ACHN (cell line): ENCODE results near the gene MAPRE3.
A peak's percentile ranks its signal among the peaks of the same experiment; 100 is the strongest.
"Not testable (repeated sequence)": the region's sequence is repeated elsewhere in the genome, so short reads cannot be mapped to it uniquely, and the experiment has no call there.

ENCODE experiments used
- DNase-seq: peaks from one replicate; pipeline ENCODE4 v3.0.0-alpha.2; 2015
- in situ Hi-C: cut with HindIII; loops from 2 replicates; pipeline ENCODE4 v1.10.0; 2017; ENCODE audit warnings: low sequenced_read_pairs, low pct_ligation_motif_present, low pct_unique_long_range_greater_than_20kb

MAPRE3 gene

GRCh38 chr2:26970244-26970927, at the start of gene MAPRE3:
Gene MAPRE3, plus strand, starts transcription at chr2:26970637. Its CDS starts 51,582 bp downstream, at chr2:27022219.
- in situ Hi-C loops, result no loop called here
- peak; percentile 71 for DNase-seq

- in situ Hi-C loops, result no loop called here
Observed at GRCh38 chr2:26921323-26921722, 49.1 kb upstream of the MAPRE3 start.

GRCh38 chr2:26922405-26923188, 47.8 kb upstream of the MAPRE3 start:
- in situ Hi-C loops, result no loop called here
- peak; percentile 80 for DNase-seq

More at GRCh38 chr2:26921323-26921722, 49.1 kb upstream of the MAPRE3 start:
- DNase-seq, result no peak

- in situ Hi-C loops, DNase-seq: not testable (repeated sequence)
Observed at GRCh38 chr2:26923189-26923466, 47.3 kb upstream of the MAPRE3 start.

- in situ Hi-C loops, result no loop called here
Observed at GRCh38 chr2:26924731-26925099, 45.7 kb upstream of the MAPRE3 start.

DNA sequence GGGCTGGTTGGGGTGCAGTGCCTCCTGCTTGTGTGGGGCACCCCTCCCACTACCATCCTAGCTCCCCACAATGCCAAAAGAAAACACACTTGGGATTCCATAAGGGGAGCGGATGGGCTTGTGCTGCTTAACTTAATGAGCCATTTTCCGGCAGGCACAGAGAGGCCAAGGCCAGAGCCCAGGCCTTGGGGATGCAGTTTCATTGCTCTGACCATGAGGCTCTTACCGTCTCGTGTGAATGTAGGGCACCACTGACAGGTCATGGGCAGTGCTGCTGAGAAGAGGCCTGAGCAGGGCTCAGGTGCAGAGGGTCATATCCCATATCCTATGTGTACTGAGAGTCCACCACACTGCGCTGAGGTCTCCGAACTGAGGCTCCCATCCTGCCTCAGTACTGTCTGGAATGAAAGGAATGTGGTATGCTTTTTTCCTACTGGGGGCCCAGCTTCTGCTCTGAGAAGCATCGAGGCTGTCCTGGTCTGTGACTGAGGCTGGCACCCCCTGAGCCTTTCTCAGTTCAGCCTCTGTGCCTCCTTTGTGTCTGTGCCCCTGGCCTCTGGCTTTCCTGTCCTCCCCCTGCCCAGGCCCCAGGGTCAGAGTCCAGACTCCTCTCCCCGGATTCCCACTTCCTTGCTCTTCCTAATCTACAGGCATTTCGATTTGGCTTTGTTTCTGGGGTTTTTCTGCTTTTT, 45.2 kb upstream of the MAPRE3 start:
- in situ Hi-C loops, result no loop called here
- no peak for DNase-seq

More at GRCh38 chr2:26924731-26925099, 45.7 kb upstream of the MAPRE3 start:
- no peak for DNase-seq

- in situ Hi-C loops, result no loop called here
- no peak for DNase-seq
Observed at GRCh38 chr2:26927221-26927620, 43.2 kb upstream of the MAPRE3 start.

GRCh38 chr2:26932974-26933373, 37.5 kb upstream of the MAPRE3 start:
- no peak for DNase-seq
- in situ Hi-C loops, result no loop called here

- DNase-seq, result no peak
Observed at GRCh38 chr2:26933431-26934334, 36.8 kb upstream of the MAPRE3 start.

DNA sequence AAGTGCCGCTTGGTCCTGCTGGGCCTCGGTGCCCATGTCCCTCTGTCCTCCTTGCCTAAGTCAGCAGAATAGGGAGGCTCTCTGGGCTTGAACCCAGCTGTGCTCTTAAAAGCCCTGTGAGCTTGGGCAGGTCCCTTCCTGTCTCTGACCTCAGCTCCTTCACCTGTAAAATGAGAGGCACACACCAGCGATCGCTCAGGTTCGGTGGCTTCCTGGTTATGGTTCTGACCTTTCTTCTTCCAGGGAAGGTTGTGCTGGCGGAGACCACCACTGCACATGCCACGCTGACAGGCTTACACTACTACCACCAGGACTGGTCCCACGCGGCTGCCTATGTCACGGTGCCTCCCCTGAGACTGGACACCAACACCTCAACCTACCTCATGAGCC, 36.1 kb upstream of the MAPRE3 start:
- DNase-seq, result no peak
- in situ Hi-C loops, result no loop called here

More at GRCh38 chr2:26933431-26934334, 36.8 kb upstream of the MAPRE3 start:
- in situ Hi-C loops, result no loop called here

DNA sequence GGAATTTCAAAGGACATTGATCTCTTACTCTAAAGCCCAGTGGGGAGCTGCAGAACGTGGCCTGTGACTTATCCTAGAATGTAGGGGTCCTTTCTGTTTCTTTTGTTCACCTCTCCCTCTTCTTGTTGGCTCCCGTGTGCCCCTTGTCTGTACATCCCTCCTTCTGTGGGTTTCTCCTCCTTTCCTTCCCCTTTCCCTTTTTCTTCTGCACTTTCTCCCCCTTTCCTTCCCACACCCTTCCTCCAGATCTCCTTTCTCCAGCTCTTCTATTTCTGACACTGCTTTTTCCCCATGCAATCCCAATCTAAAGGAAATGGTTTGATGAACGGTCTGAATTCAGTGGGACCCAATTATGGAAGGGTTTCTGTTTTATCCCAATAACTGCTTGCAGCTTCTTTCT, 35.5 kb upstream of the MAPRE3 start:
- DNase-seq, result no peak
- in situ Hi-C loops, result no loop called here

- in situ Hi-C loops, result no loop called here
- DNase-seq, result no peak
Observed at GRCh38 chr2:26936855-26937254, 33.6 kb upstream of the MAPRE3 start.

DNA sequence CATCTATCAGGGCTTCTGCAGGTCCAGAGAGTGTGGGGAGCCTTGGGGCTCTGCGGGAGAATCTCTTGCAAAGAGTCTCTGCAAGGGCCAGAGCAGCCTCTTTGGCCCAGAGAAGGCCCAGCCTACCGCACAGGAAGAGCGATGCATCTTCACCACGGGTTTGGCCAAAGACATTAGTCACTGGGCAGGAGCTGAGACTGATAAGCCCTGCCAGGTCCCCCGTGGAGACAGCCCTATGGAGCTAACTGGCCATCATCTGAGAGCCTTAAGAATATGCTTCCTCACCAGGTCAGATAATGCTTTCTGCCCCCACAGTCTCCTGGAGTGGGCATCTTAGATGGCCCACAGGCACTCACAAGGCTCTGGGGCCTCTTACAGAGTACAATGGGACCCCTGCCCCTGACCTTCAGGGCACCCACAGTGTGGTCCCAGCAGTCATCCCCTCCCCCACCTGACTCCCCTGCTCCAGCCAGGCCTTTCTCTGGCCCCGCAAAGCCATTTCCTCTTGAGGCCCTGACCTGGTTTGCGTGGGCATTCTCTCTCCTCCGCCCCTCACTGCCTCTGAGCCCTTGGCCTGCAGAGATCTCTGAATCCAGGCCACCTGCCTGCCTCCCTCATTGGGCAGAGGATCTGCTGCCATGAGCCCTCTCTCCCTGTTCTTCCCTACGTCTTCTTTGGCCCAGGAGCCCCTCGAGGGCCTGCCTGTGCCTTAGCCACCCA, 31.9 kb upstream of the MAPRE3 start:
- no peak for DNase-seq
- in situ Hi-C loops, result no loop called here

GRCh38 chr2:26940001-26940400, 30.4 kb upstream of the MAPRE3 start:
- DNase-seq, result no peak
- in situ Hi-C loops, result no loop called here

GRCh38 chr2:26941486-26941885, 29.0 kb upstream of the MAPRE3 start:
- in situ Hi-C loops, result no loop called here
- no peak for DNase-seq

DNA sequence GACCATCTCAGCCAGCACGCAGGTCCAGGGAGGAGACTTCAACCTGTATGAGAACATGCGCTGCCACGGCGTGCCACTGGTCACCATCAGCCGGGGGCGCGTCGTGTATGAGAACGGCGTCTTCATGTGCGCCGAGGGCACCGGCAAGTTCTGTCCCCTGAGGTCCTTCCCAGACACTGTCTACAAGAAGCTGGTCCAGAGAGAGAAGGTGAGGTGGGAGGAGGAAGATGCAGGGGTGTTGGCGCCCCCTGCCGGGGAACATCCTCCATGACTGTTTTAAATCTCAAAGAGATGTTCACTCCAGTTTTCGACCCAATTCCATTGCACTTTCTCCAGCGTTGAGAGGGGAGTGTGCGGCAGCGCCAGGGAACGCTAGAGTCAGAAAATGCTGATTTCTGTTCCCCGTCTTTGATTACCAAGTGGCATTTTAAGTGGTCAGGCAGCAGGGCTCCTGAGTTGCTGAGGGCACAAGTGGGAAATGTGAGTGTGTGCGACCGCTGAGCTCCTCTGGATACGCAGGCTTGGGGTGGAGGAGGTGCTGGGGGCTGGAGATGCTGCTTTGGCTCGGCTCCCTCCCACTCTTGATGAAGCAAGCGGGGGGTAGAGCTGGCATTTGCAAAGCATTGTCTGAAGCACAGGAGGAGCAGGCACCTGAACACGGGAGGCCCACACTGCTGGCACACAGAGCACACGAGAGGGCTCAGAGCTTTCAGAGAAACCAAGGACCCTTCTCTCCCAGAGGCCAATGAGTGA, 27.7 kb upstream of the MAPRE3 start:
- DNase-seq, result peak; percentile 60
- in situ Hi-C loops, result no loop called here

DNA sequence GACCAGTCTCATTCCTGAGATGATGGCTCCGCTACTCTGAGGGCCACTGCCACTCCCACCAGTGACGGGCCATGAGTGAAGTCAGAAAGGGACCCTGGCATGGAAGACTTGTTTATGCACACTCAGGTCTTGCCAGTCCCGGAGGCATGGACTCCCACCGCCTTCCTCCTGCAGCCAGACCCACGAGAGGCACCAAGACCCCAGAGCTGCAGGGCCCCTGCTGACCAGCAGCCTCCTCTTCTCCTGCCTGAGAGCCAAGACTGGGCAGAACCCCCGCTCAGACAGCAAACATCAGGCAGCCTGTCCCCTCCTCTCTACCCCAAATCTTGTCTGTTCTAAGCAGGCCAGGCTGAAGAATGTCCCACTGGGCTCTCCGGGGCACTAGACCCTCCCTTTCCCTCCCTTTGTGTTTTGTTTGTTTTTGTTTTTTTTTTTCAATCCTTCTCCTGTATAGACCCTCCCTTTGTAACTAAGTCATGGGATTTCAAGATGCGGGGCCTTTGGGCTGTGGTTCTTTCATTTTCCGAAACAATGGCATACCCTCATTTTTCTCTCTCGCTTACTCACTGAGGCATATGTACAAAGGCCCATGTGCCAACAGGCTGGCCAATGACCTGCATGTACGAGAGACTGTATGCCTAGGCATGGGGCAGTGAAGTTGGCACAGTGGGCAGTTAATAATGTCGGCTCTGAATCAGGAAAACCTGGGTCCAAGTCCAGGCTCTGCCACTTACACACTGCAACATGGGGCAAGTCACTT, 24.3 kb upstream of the MAPRE3 start:
- in situ Hi-C loops, result no loop called here
- DNase-seq, result no peak
